ENCODE data around the gene TTLL5. TPM values are rescaled to one million over a fixed set of nuclear protein-coding genes. Genes with fewer than 3 reads are reported as not detected.

TTLL5 gene
- total RNA-seq = 10.1 and 14.8 TPM in 2 replicates

GRCh38 chr14:75660630-75661498 lies at the start of gene TTLL5, which contains the start of gene ERG28:
TSS of gene TTLL5 (plus strand) at chr14:75661246. CDS start at chr14:75663150, 1,904 bp downstream.
TSS of gene ERG28 (minus strand) at chr14:75660876. CDS start at chr14:75657502, 3,374 bp downstream.

GRCh38 chr14:75981426-75982265 lies 320.6 kb downstream of the TTLL5 start, which contains the start of gene TGFB3:
TSS of gene TGFB3 (minus strand) at chr14:75981995. CDS start at chr14:75980893, 1,102 bp downstream.

GRCh38 chr14:75985618-75986438 lies 324.8 kb downstream of the TTLL5 start, which contains the start of gene IFT43:
TSS of gene IFT43 (plus strand) at chr14:75985763. CDS start at chr14:75985787, 24 bp downstream.

Other genes starting within 250 kb of the TTLL5 start
- 14.8 and 29.3 TPM in 2 replicates for gene JDP2, start 233.2 kb upstream of the TTLL5 start, total RNA-seq
- 1.2 TPM in 1 of 2 replicates, not detected in the other for gene BATF, start 138.8 kb upstream of the TTLL5 start, total RNA-seq
- gene FLVCR2, start 82.6 kb upstream of the TTLL5 start, total RNA-seq = 1.5 and 7.9 TPM in 2 replicates
- 3.4 and 3.5 TPM in 2 replicates for gene ERG28, start 370 bp upstream of the TTLL5 start, total RNA-seq